Smooth muscle cell (in vitro differentiated cells): ENCODE measurements around the gene ESX1. TPM values are rescaled to one million over a fixed set of nuclear protein-coding genes. Genes with fewer than 3 reads are reported as not detected.

Experiments
- DNase-seq: peaks from one replicate; lab custom pipeline; 2025; ENCODE audit not compliant: unreplicated experiment; lab: John Stamatoyannopoulos, UW
- H2AFZ ChIP-seq: fragments of 200-600 bp; sonication (generic); 2 replicates; pipeline ENCODE4 v1.6.0; 2016; ENCODE audit warnings: antibody characterized with exemption, low read depth, mild to moderate bottlenecking
- H3F3A ChIP-seq: fragments of 200-600 bp; sonication (generic); 2 replicates; pipeline ENCODE4 v1.6.0; 2017; ENCODE audit warnings: antibody characterized with exemption, low read depth
- H3K27ac ChIP-seq: fragments of 200-600 bp; sonication (generic); 2 replicates; pipeline ENCODE4 v1.5.1; 2016; ENCODE audit warnings: low read depth, mild to moderate bottlenecking
- H3K27me3 ChIP-seq: fragments of 200-600 bp; sonication (generic); 2 replicates; pipeline ENCODE4 v1.6.1; 2016; ENCODE audit warnings: low read depth, mild to moderate bottlenecking
- H3K36me3 ChIP-seq: fragments of 200-600 bp; sonication (generic); 2 replicates; pipeline ENCODE4 v1.5.1; 2016; ENCODE audit warnings: low read depth
- H3K4me1 ChIP-seq: fragments of 200-600 bp; sonication (generic); 2 replicates; pipeline ENCODE4 v1.5.1; 2016; ENCODE audit warnings: low read depth
- H3K4me2 ChIP-seq: fragments of 200-600 bp; sonication (generic); 2 replicates; pipeline ENCODE4 v1.6.0; 2016; ENCODE audit warnings: mild to moderate bottlenecking
- H3K4me3 ChIP-seq: fragments of 200-600 bp; sonication (generic); 2 replicates; pipeline ENCODE4 v1.5.1; 2016; ENCODE audit warnings: mild to moderate bottlenecking
- H3K79me2 ChIP-seq: fragments of 200-600 bp; sonication (generic); 2 replicates; pipeline ENCODE4 v1.6.0; 2016; ENCODE audit warnings: low read depth, mild to moderate bottlenecking
- H3K9ac ChIP-seq: fragments of 200-600 bp; sonication (generic); 2 replicates; pipeline ENCODE4 v1.6.0; 2016; ENCODE audit warnings: low read depth
- H3K9me3 ChIP-seq: fragments of 200-600 bp; sonication (generic); replicated peaks from 2 replicates; pipeline ENCODE4 v1.5.1; 2016; ENCODE audit warnings: low read depth
- H4K20me1 ChIP-seq: fragments of 200-600 bp; sonication (generic); 2 replicates; pipeline ENCODE4 v1.6.0; 2016; ENCODE audit warnings: low read depth
- CTCF ChIP-seq: fragments of 200-600 bp; sonication (generic); IDR thresholded peaks from 2 replicates; pipeline ENCODE4 v1.5.1; 2017; ENCODE audit warnings: borderline replicate concordance, mild to moderate bottlenecking, antibody characterized with exemption; ENCODE audit not compliant: insufficient read depth, poor library complexity, severe bottlenecking
- WGBS: methylation state at CpG from one replicate; pipeline ENCODE4 v1.1.7; 2016; ENCODE audit warnings: low lambda C conversion rate; 5-methylcytosine and 5-hydroxymethylcytosine counted together
- polyA plus RNA-seq: library from polyadenylated mRNA; unstranded; fragments of >200 nt; fragmentation: Nextera tagmentation; extraction: Ambion mirVana; gene quantifications from 2 replicates; pipeline ENCODE4 v1.2.1, GENCODE V29; 2016
- total RNA-seq: library from RNA; depleted of rRNA; stranded (reverse); fragments of >200 nt; gene quantifications from 2 replicates; pipeline ENCODE4 v1.2.3, GENCODE V29; 2014

Gene ESX1
- total and polyA plus RNA-seq, 2 experiments from 2014 or later: 0.17 TPM; not detected in 1

GRCh38 chrX:104285201-104285600 lies 30.5 kb upstream of the ESX1 start:
- no peak for DNase-seq
- Histone ChIP-seq H3K4me1 (peaks cover 4% of the 10 kb centered on the region), H3K36me3 (no peaks in the 10 kb centered on the region), H3K4me2 (no peak overlapping the region), H2AFZ (no peak overlapping the region), H3F3A (no peaks in the 10 kb centered on the region), H3K79me2 (no peaks in the 10 kb centered on the region), H3K9ac (no peak overlapping the region), H3K27me3 (no peaks in the 10 kb centered on the region), H3K9me3 (no peaks in the 10 kb centered on the region), H3K27ac (no peak overlapping the region), H4K20me1 (no peaks in the 10 kb centered on the region), H3K4me3 (no peak overlapping the region)
- WGBS: 77% methylated on average over 4 of the region's 4 CpGs
- no peak for TF ChIP-seq CTCF

GRCh38 chrX:104284507-104284906 lies 29.8 kb upstream of the ESX1 start:
- 45% methylated on average over 2 of the region's 2 CpGs for WGBS

GRCh38 chrX:104282166-104282725 lies 27.5 kb upstream of the ESX1 start:
- WGBS: 74% methylated on average over 9 of the region's 9 CpGs
- Histone ChIP-seq H3K27me3 (no peaks in the 10 kb centered on the region), H3K4me2 (no peak overlapping the region), H4K20me1 (no peaks in the 10 kb centered on the region), H3K36me3 (no peaks in the 10 kb centered on the region), H3K27ac (no peak overlapping the region), H3F3A (no peaks in the 10 kb centered on the region), H3K9me3 (no peaks in the 10 kb centered on the region), H3K4me1 (no peaks in the 10 kb centered on the region), H2AFZ (no peak overlapping the region), H3K4me3 (no peak overlapping the region), H3K79me2 (no peaks in the 10 kb centered on the region), H3K9ac (no peak overlapping the region)
- no peak for DNase-seq
- no peak for TF ChIP-seq CTCF

More at GRCh38 chrX:104284507-104284906, 29.8 kb upstream of the ESX1 start:
- DNase-seq: no peak
- no peak overlapping the region for H3K9ac ChIP-seq
- H3K4me1 ChIP-seq: peaks cover 4% of the 10 kb centered on the region
- no peak overlapping the region for H3K4me3 ChIP-seq
- H2AFZ ChIP-seq: no peak overlapping the region
- H4K20me1 ChIP-seq: no peaks in the 10 kb centered on the region
- no peaks in the 10 kb centered on the region for H3K27me3 ChIP-seq
- no peaks in the 10 kb centered on the region for H3F3A ChIP-seq
- H3K79me2 ChIP-seq: no peaks in the 10 kb centered on the region
- no peaks in the 10 kb centered on the region for H3K9me3 ChIP-seq
- H3K27ac ChIP-seq: no peak overlapping the region
- no peak for TF ChIP-seq CTCF
- no peak overlapping the region for H3K4me2 ChIP-seq
- no peaks in the 10 kb centered on the region for H3K36me3 ChIP-seq

- no peaks in the 10 kb centered on the region for H4K20me1 ChIP-seq
- no peaks in the 10 kb centered on the region for H3F3A ChIP-seq
- H3K9me3 ChIP-seq: no peaks in the 10 kb centered on the region
- TF ChIP-seq CTCF: no peak
- DNase-seq: no peak
- no peaks in the 10 kb centered on the region for H3K79me2 ChIP-seq
- H3K9ac ChIP-seq: no peak overlapping the region
- H3K4me1 ChIP-seq: no peaks in the 10 kb centered on the region
- H3K36me3 ChIP-seq: no peaks in the 10 kb centered on the region
- WGBS: 79% methylated on average over 4 of the region's 4 CpGs
- no peak overlapping the region for H2AFZ ChIP-seq
- H3K4me2 ChIP-seq: no peak overlapping the region
- H3K27me3 ChIP-seq: no peaks in the 10 kb centered on the region
- H3K4me3 ChIP-seq: no peak overlapping the region
- no peak overlapping the region for H3K27ac ChIP-seq
Measured at GRCh38 chrX:104281564-104281963, 26.8 kb upstream of the ESX1 start.
